ENCODE data around the gene ARHGAP42. TPM values are rescaled to one million over a fixed set of nuclear protein-coding genes. Genes with fewer than 3 reads are reported as not detected.
A peak's percentile ranks its signal among the peaks of the same experiment; 100 is the strongest.
"Not testable (repeated sequence)": the region's sequence is repeated elsewhere in the genome, so short reads cannot be mapped to it uniquely, and the experiment has no call there.

The ARHGAP42 gene
- total RNA-seq, 1 donor from 2014 or later, result 33.2 TPM

GRCh38 chr11:101009690-101010055 lies 322.6 kb downstream of the ARHGAP42 start:
- no peak for DNase-seq (ENCODE audit: low read depth)
- H3K27me3 Mint-ChIP-seq (ENCODE audit: low read depth, unreplicated experiment), result no peaks in the 10 kb centered on the region
- H3K36me3 Mint-ChIP-seq (ENCODE audit: low read depth, unreplicated experiment), result no peaks in the 10 kb centered on the region
- Histone ChIP-seq H3K36me3 (ENCODE audit: insufficient read depth, low read length) (no peaks in the 10 kb centered on the region), H2AFZ (ENCODE audit: low read depth, low read length) (no peak overlapping the region), H3K9ac (ENCODE audit: low read length) (no peak overlapping the region), H3K4me1 (ENCODE audit: insufficient read depth, low read length) (peaks cover 7% of the 10 kb centered on the region), H3K4me2 (ENCODE audit: low read length) (no peak overlapping the region), H3K4me3 (ENCODE audit: insufficient read depth, low read depth, low read length) (no peak overlapping the region), H3K27me3 (ENCODE audit: insufficient read depth, low read length) (no peaks in the 10 kb centered on the region), H3K27ac (ENCODE audit: low read depth, low read length) (no peak overlapping the region), H4K20me1 (ENCODE audit: insufficient read depth, low read length) (no peaks in the 10 kb centered on the region), H3K79me2 (ENCODE audit: insufficient read depth, low read length) (no peaks in the 10 kb centered on the region), H3K9me3 (ENCODE audit: insufficient read depth, low read depth, low read length) (no peaks in the 10 kb centered on the region)
- no peak for FAIRE-seq
- no peak overlapping the region for H3K4me3 Mint-ChIP-seq (ENCODE audit: unreplicated experiment)
- peaks cover 15% of the 10 kb centered on the region for H3K4me1 Mint-ChIP-seq (ENCODE audit: low read depth, unreplicated experiment)
- H3K9me3 Mint-ChIP-seq (ENCODE audit: unreplicated experiment), result peaks cover 2% of the 10 kb centered on the region
- H3K27ac Mint-ChIP-seq (ENCODE audit: unreplicated experiment), result no peak overlapping the region
- no peak for TF ChIP-seq EZH2 (IDR thresholded peaks at IDR 0.05; ENCODE audit: insufficient read depth, low read length)
- TF ChIP-seq CTCF (IDR thresholded peaks at IDR 0.05; ENCODE audit: insufficient read depth, low read depth, low read length), result no peak

GRCh38 chr11:101010899-101011298 lies 323.8 kb downstream of the ARHGAP42 start:
- TF ChIP-seq CTCF (IDR thresholded peaks at IDR 0.05; ENCODE audit: insufficient read depth, low read depth, low read length) (no peak), EZH2 (IDR thresholded peaks at IDR 0.05; ENCODE audit: insufficient read depth, low read length) (no peak)
- peaks cover 7% of the 10 kb centered on the region for H3K4me1 ChIP-seq (ENCODE audit: insufficient read depth, low read length)
- peaks cover 2% of the 10 kb centered on the region for H3K27me3 ChIP-seq (ENCODE audit: insufficient read depth, low read length)
- no peak overlapping the region for H2AFZ ChIP-seq (ENCODE audit: low read depth, low read length)
- H3K4me2 ChIP-seq (ENCODE audit: low read length), result peak overlapping the region; percentile 15
- no peaks in the 10 kb centered on the region for H3K36me3 ChIP-seq (ENCODE audit: insufficient read depth, low read length)
- Mint-ChIP-seq H3K36me3 (ENCODE audit: low read depth, unreplicated experiment) (no peaks in the 10 kb centered on the region), H3K9me3 (ENCODE audit: unreplicated experiment) (peaks cover 2% of the 10 kb centered on the region), H3K27me3 (ENCODE audit: low read depth, unreplicated experiment) (no peaks in the 10 kb centered on the region), H3K4me3 (ENCODE audit: unreplicated experiment) (no peak overlapping the region), H3K4me1 (ENCODE audit: low read depth, unreplicated experiment) (peaks cover 15% of the 10 kb centered on the region), H3K27ac (ENCODE audit: unreplicated experiment) (no peak overlapping the region)
- no peaks in the 10 kb centered on the region for H3K79me2 ChIP-seq (ENCODE audit: insufficient read depth, low read length)
- no peak overlapping the region for H3K9ac ChIP-seq (ENCODE audit: low read length)
- H3K4me3 ChIP-seq (ENCODE audit: insufficient read depth, low read depth, low read length), result no peak overlapping the region
- no peaks in the 10 kb centered on the region for H4K20me1 ChIP-seq (ENCODE audit: insufficient read depth, low read length)
- DNase-seq (ENCODE audit: low read depth) (peak; percentile 51), FAIRE-seq (no peak)
- no peak overlapping the region for H3K27ac ChIP-seq (ENCODE audit: low read depth, low read length)
- H3K9me3 ChIP-seq (ENCODE audit: insufficient read depth, low read depth, low read length), result no peaks in the 10 kb centered on the region

GRCh38 chr11:101011881-101012280 lies 324.8 kb downstream of the ARHGAP42 start:
- no peak overlapping the region for H3K4me3 Mint-ChIP-seq (ENCODE audit: unreplicated experiment)
- Histone ChIP-seq H3K4me3 (ENCODE audit: insufficient read depth, low read depth, low read length) (no peak overlapping the region), H3K4me1 (ENCODE audit: insufficient read depth, low read length) (peaks cover 7% of the 10 kb centered on the region), H3K4me2 (ENCODE audit: low read length) (no peak overlapping the region), H3K27me3 (ENCODE audit: insufficient read depth, low read length) (peaks cover 2% of the 10 kb centered on the region), H3K36me3 (ENCODE audit: insufficient read depth, low read length) (no peaks in the 10 kb centered on the region), H3K9me3 (ENCODE audit: insufficient read depth, low read depth, low read length) (no peaks in the 10 kb centered on the region), H3K79me2 (ENCODE audit: insufficient read depth, low read length) (no peaks in the 10 kb centered on the region), H3K9ac (ENCODE audit: low read length) (no peak overlapping the region), H4K20me1 (ENCODE audit: insufficient read depth, low read length) (no peaks in the 10 kb centered on the region), H3K27ac (ENCODE audit: low read depth, low read length) (no peak overlapping the region), H2AFZ (ENCODE audit: low read depth, low read length) (no peak overlapping the region)
- TF ChIP-seq EZH2 (IDR thresholded peaks at IDR 0.05; ENCODE audit: insufficient read depth, low read length), result no peak
- no peak for TF ChIP-seq CTCF (IDR thresholded peaks at IDR 0.05; ENCODE audit: insufficient read depth, low read depth, low read length)
- H3K27ac Mint-ChIP-seq (ENCODE audit: unreplicated experiment), result no peak overlapping the region
- no peaks in the 10 kb centered on the region for H3K36me3 Mint-ChIP-seq (ENCODE audit: low read depth, unreplicated experiment)
- H3K27me3 Mint-ChIP-seq (ENCODE audit: low read depth, unreplicated experiment), result no peaks in the 10 kb centered on the region
- H3K9me3 Mint-ChIP-seq (ENCODE audit: unreplicated experiment), result peaks cover 2% of the 10 kb centered on the region
- DNase-seq (ENCODE audit: low read depth) (no peak), FAIRE-seq (no peak)
- H3K4me1 Mint-ChIP-seq (ENCODE audit: low read depth, unreplicated experiment), result peaks cover 15% of the 10 kb centered on the region

- not testable (repeated sequence) for H3K36me3 ChIP-seq (ENCODE audit: insufficient read depth, low read length); H3K36me3 Mint-ChIP-seq (ENCODE audit: low read depth, unreplicated experiment); DNase-seq (ENCODE audit: low read depth); H3K9me3 Mint-ChIP-seq (ENCODE audit: unreplicated experiment); H3K4me1 ChIP-seq (ENCODE audit: insufficient read depth, low read length); H2AFZ ChIP-seq (ENCODE audit: low read depth, low read length); H3K9me3 ChIP-seq (ENCODE audit: insufficient read depth, low read depth, low read length); H3K9ac ChIP-seq (ENCODE audit: low read length); H3K4me2 ChIP-seq (ENCODE audit: low read length); H3K27me3 ChIP-seq (ENCODE audit: insufficient read depth, low read length); FAIRE-seq; H4K20me1 ChIP-seq (ENCODE audit: insufficient read depth, low read length); H3K4me3 ChIP-seq (ENCODE audit: insufficient read depth, low read depth, low read length); H3K27ac ChIP-seq (ENCODE audit: low read depth, low read length); H3K4me3 Mint-ChIP-seq (ENCODE audit: unreplicated experiment); H3K27me3 Mint-ChIP-seq (ENCODE audit: low read depth, unreplicated experiment); H3K27ac Mint-ChIP-seq (ENCODE audit: unreplicated experiment); H3K79me2 ChIP-seq (ENCODE audit: insufficient read depth, low read length)
- peaks cover 15% of the 10 kb centered on the region for H3K4me1 Mint-ChIP-seq (ENCODE audit: low read depth, unreplicated experiment)
Measured at GRCh38 chr11:101013702-101014101, 326.6 kb downstream of the ARHGAP42 start.
